Measurements from ENCODE around the gene C11orf21. TPM values are rescaled to one million over a fixed set of nuclear protein-coding genes. Genes with fewer than 3 reads are reported as not detected.
A peak's percentile ranks its signal among the peaks of the same experiment; 100 is the strongest.

C11orf21 gene
- total and polyA plus RNA-seq, 9 of the 15 experiments (the other 6 are each of a cell fraction or from before 2014, with no cell fraction given), result 0.10 to 2.6 (median 2.0) TPM

DNA sequence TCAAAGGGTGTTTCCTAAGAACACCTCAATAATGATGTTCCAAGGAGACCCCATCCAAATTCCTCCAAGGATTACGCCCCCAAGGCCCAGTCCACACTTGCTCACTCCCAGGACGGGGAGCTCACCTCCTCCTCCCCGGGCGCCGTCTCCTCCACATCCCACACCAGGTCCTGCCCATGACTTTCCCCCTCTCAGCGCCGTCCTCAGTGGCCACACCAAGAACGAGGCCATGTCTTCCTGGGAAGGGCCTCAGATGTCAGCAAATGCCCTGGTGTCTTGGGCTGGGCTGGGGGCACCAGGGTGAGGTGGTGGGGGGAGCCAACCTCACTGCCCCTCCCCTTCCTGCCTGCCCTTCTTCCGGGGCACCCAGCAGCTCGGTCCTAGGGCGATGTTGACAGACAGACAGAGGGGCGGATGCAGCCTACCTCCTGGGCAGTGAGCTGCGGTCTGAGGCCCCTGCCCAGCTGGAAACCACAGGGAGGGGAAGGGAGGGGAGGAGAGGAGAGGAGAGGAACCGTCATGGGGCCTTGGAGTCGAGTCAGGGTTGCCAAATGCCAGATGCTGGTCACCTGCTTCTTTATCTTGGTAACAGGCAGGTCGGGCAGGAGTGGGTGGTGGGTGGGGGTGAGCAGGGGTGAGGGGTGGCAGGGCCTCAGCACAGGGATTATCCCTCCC, at the start of gene C11orf21, which contains the start of gene TSPAN32 (continued):
- TF ChIP-seq, protein P1, sequence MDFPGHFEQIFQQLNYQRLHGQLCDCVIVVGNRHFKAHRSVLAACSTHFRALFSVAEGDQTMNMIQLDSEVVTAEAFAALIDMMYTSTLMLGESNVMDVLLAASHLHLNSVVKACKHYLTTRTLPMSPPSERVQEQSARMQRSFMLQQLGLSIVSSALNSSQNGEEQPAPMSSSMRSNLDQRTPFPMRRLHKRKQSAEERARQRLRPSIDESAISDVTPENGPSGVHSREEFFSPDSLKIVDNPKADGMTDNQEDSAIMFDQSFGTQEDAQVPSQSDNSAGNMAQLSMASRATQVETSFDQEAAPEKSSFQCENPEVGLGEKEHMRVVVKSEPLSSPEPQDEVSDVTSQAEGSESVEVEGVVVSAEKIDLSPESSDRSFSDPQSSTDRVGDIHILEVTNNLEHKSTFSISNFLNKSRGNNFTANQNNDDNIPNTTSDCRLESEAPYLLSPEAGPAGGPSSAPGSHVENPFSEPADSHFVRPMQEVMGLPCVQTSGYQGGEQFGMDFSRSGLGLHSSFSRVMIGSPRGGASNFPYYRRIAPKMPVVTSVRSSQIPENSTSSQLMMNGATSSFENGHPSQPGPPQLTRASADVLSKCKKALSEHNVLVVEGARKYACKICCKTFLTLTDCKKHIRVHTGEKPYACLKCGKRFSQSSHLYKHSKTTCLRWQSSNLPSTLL (IDR thresholded peaks at IDR 0.05), result no peak
- TF ChIP-seq UBTF (IDR thresholded peaks at IDR 0.05; ENCODE audit: borderline replicate concordance in 1 of 2, low read depth in 2 of 2, low read length in 2 of 2), result no peak
- no peak for TF ChIP-seq ZBTB17 (CRISPR knock-in tag; IDR thresholded peaks at IDR 0.05)
- TF ChIP-seq ZNF121 (CRISPR knock-in tag; conservative IDR thresholded peaks at IDR 0.05), result no peak
- TF ChIP-seq MYNN (IDR thresholded peaks at IDR 0.05), result peak; percentile 88; the same call in 1 of the 2 replicates
- no peak for TF ChIP-seq MYNN (CRISPR knock-in tag; IDR thresholded peaks at IDR 0.05)
- no peak for TF ChIP-seq ETS2 (tag; IDR thresholded peaks at IDR 0.05; ENCODE audit: borderline replicate concordance, poor library complexity, severe bottlenecking)
- no peak for TF ChIP-seq CHCHD3 (CRISPR knock-in tag; IDR thresholded peaks at IDR 0.05)
- no peak for TF ChIP-seq ZNF584 (CRISPR knock-in tag; IDR thresholded peaks at IDR 0.05; ENCODE audit: low read depth)
- TF ChIP-seq HDAC1 (IDR thresholded peaks at IDR 0.05), result 0 out of 4 replicates have a peak, but pooled peaks of 1 of the 2 experiments have one; percentile 25
- no peak for TF ChIP-seq PURB (CRISPR knock-in tag; IDR thresholded peaks at IDR 0.05; ENCODE audit: low read depth)
- TF ChIP-seq, protein P2, sequence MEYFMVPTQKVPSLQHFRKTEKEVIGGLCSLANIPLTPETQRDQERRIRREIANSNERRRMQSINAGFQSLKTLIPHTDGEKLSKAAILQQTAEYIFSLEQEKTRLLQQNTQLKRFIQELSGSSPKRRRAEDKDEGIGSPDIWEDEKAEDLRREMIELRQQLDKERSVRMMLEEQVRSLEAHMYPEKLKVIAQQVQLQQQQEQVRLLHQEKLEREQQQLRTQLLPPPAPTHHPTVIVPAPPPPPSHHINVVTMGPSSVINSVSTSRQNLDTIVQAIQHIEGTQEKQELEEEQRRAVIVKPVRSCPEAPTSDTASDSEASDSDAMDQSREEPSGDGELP (CRISPR knock-in tag; IDR thresholded peaks at IDR 0.05; ENCODE audit: borderline replicate concordance), result peak; percentile 98
- TF ChIP-seq, protein P3, sequence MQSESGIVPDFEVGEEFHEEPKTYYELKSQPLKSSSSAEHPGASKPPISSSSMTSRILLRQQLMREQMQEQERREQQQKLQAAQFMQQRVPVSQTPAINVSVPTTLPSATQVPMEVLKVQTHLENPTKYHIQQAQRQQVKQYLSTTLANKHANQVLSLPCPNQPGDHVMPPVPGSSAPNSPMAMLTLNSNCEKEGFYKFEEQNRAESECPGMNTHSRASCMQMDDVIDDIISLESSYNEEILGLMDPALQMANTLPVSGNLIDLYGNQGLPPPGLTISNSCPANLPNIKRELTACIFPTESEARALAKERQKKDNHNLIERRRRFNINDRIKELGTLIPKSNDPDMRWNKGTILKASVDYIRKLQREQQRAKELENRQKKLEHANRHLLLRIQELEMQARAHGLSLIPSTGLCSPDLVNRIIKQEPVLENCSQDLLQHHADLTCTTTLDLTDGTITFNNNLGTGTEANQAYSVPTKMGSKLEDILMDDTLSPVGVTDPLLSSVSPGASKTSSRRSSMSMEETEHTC (IDR thresholded peaks at IDR 0.05), result peak; percentile 46; the same call in 1 of the 2 replicates
- peak; percentile 75 for TF ChIP-seq ETV1 (tag; conservative IDR thresholded peaks at IDR 0.05; ENCODE audit: low read depth)
- TF ChIP-seq GATAD2B (IDR thresholded peaks at IDR 0.05; ENCODE audit: borderline replicate concordance), result no peak
- TF ChIP-seq TOE1 (IDR thresholded peaks at IDR 0.05; ENCODE audit: borderline replicate concordance), result no peak
- no peak for TF ChIP-seq TOE1 (CRISPR knock-in tag; IDR thresholded peaks at IDR 0.05; ENCODE audit: borderline replicate concordance, low read depth)
- TF ChIP-seq TCF3 (CRISPR knock-in tag; IDR thresholded peaks at IDR 0.05), result peak; percentile 74
- TF ChIP-seq KDM4B (IDR thresholded peaks at IDR 0.05; ENCODE audit: borderline replicate concordance in 2 of 2, low read depth in 1 of 2), result no peak; a peak in 1 of 4 replicates
- TF ChIP-seq XRCC3 (IDR thresholded peaks at IDR 0.05), result no peak
- no peak for TF ChIP-seq ZNF224 (CRISPR knock-in tag; IDR thresholded peaks at IDR 0.05)

All from K562 (cell line).